Stomach (tissue), 4 donors: ENCODE data around the gene ERMAP.

ENCODE experiments used
- EP300 ChIP-seq: sonication (generic); formaldehyde crosslinking; IDR thresholded peaks from one replicate; pipeline ENCODE4 v1.6.1; 2017; ENCODE audit warnings: antibody characterized with exemption
- POLR2A ChIP-seq, 4 donors: fragments of 450-650 bp; IDR thresholded peaks; one replicate each; pipeline ENCODE4 v1.6.1; 2016; ENCODE audit warnings: antibody characterized with exemption in 4 of 4, control low read depth in 2 of 4, mild to moderate bottlenecking in 1 of 4, moderate library complexity in 1 of 4
- POLR2AphosphoS5 ChIP-seq, 3 donors: sonication (generic); formaldehyde crosslinking; IDR thresholded peaks; one replicate each; pipeline ENCODE4 v1.6.1; 2016; ENCODE audit warnings: antibody characterized with exemption in 3 of 3
- TF ChIP-seq, protein P1 (sequence below), 7 experiments: fragments of 450-650 bp in 4 of 7; fragments of 200-600 bp in 3 of 7; sonication (generic) in 3 of 7; IDR thresholded peaks; one replicate each; pipeline ENCODE4 v1.5.1; 2016 to 2019; ENCODE audit warnings: antibody characterized with exemption in 7 of 7, control low read depth in 2 of 7, mild to moderate bottlenecking in 1 of 7

DNA sequence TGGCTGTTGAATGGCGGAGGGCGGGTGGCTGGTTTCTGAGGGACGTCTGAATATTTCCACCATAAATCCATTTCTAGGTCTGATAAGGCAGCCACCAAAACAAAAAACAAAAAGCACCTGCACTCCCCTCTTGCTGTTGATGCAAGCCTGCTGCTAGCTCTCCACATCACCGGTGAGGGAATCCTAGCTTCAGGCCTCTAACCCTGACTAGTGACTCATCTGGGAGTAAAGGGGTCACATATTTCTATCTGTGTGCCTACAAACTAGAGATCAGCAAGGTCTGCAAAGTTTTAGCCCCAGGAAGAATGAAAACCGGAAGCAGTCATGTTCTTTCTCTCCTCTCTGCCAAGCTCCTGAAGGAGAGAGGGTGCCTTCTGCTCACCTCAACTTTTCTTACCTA, 10.3 kb upstream of the ERMAP start:
- TF ChIP-seq, protein P1, sequence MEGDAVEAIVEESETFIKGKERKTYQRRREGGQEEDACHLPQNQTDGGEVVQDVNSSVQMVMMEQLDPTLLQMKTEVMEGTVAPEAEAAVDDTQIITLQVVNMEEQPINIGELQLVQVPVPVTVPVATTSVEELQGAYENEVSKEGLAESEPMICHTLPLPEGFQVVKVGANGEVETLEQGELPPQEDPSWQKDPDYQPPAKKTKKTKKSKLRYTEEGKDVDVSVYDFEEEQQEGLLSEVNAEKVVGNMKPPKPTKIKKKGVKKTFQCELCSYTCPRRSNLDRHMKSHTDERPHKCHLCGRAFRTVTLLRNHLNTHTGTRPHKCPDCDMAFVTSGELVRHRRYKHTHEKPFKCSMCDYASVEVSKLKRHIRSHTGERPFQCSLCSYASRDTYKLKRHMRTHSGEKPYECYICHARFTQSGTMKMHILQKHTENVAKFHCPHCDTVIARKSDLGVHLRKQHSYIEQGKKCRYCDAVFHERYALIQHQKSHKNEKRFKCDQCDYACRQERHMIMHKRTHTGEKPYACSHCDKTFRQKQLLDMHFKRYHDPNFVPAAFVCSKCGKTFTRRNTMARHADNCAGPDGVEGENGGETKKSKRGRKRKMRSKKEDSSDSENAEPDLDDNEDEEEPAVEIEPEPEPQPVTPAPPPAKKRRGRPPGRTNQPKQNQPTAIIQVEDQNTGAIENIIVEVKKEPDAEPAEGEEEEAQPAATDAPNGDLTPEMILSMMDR (IDR thresholded peaks at IDR 0.05), result no peak
- TF ChIP-seq POLR2AphosphoS5 (IDR thresholded peaks at IDR 0.05), result no peak
- no peak for TF ChIP-seq EP300
- no peak for TF ChIP-seq POLR2A (IDR thresholded peaks at IDR 0.05)
